ENCODE measurements around the gene LCP1.

LCP1 gene

DNA sequence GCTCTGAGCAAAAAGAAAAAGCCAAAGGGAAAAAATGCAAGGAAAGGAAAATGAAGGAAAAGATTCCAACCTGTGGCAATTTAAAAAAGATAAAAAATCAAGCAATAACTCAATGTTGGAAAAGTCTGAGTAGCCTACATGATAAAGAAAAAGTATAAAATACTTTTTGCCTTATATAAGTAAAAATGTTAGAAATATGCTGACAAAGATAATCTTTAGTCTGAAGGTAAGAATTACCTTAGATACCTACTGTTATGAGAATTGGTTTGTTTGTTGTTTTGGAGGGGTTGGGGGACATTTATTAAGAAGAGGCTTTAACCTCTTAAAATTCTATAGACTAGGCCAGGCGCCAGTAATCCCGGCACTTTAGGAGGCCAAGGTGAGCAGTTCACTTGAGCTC lies 47.5 kb downstream of the LCP1 start:
- peaks cover 3% of the 10 kb centered on the region for H3K36me3 ChIP-seq (ENCODE audit: control insufficient read depth, insufficient read depth, low read length)
- H3K4me3 ChIP-seq (ENCODE audit: low read depth, low read length), result no peak overlapping the region
- H3K4me1 ChIP-seq (ENCODE audit: control insufficient read depth, insufficient read depth, low read length), result no peaks in the 10 kb centered on the region
- H3K27me3 ChIP-seq (ENCODE audit: control insufficient read depth, insufficient read depth, low read length), result no peaks in the 10 kb centered on the region
- no peaks in the 10 kb centered on the region for H3K9me3 ChIP-seq (ENCODE audit: control insufficient read depth, insufficient read depth, low read length)
- H3K9ac ChIP-seq (ENCODE audit: low read depth, low read length), result no peak overlapping the region

DNA sequence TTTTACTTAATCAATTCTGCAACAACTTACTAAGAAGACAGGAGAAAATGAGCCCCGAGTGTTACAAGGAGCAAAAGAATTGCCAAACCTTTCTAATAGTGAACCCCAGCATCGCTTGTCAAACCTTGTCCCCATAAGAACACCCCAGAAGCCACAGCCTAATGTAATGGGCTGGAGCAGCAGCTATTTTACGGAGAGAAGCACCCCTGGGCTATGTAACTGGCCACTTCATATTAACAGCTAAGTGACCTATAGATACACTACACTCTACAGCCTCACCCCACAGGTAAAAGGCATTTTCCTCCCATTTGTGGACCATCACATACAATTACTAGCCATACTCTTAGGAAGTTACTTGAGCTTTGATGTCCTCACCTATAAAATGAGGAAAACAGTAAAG lies 49.9 kb downstream of the LCP1 start:
- no peak overlapping the region for H3K9ac ChIP-seq (ENCODE audit: low read depth, low read length)
- no peak overlapping the region for H3K4me3 ChIP-seq (ENCODE audit: low read depth, low read length)
- H3K36me3 ChIP-seq (ENCODE audit: control insufficient read depth, insufficient read depth, low read length), result peaks cover 3% of the 10 kb centered on the region
- H3K4me1 ChIP-seq (ENCODE audit: control insufficient read depth, insufficient read depth, low read length), result no peaks in the 10 kb centered on the region
- no peaks in the 10 kb centered on the region for H3K9me3 ChIP-seq (ENCODE audit: control insufficient read depth, insufficient read depth, low read length)
- H3K27me3 ChIP-seq (ENCODE audit: control insufficient read depth, insufficient read depth, low read length), result no peaks in the 10 kb centered on the region

DNA sequence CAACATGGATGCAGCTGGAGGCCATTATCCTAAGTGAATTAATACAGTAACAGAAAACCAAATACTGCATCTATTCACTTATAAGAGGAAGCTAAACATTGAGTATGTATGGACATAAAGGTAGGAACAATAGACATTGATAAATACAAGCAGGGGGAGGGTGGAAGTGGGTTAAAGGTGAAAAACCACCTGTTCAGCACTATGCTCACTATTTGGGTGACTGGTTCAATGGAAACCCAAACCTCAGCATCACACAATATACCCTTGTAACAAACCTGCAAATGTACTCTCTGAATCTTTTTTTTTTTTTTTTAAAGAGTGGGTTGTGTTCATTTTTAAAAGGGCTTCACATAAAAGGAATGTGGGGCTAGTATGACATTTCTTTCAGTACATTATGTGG lies 50.3 kb downstream of the LCP1 start:
- Histone ChIP-seq H3K9me3 (ENCODE audit: control insufficient read depth, insufficient read depth, low read length) (no peaks in the 10 kb centered on the region), H3K36me3 (ENCODE audit: control insufficient read depth, insufficient read depth, low read length) (peaks cover 3% of the 10 kb centered on the region)

DNA sequence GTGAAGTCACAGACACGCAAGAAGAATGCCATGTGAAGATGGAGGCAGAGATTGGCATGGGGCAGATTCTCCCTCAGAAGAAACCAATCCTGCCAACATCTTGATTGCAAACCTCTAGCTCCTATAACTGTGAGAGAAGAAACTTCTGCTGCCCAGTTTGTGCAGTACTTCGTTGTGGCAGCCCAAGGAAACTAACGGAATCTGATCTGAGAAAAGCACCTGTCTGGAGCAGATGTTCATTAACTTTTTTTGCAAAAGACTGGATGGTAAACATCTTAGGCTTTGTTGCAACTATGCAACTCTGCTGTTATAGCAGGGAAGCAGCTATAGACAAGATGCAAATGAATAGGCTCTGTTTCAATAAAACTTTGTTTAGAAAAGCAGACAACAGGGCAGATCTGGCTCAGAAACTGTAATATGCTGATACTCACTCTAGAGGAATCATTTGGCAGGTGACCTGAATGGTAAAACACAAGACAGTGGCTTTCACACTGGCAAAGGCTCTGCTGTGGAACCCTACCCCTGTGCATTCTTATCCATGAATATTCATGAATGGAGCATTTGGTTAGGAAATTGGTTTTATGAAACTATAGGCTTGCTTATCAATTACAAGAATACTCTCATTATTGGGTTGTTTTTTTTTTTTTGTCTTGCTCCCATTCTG lies 51.9 kb downstream of the LCP1 start:
- Histone ChIP-seq H3K27me3 (ENCODE audit: control insufficient read depth, insufficient read depth, low read length) (no peaks in the 10 kb centered on the region), H3K36me3 (ENCODE audit: control insufficient read depth, insufficient read depth, low read length) (peaks cover 3% of the 10 kb centered on the region), H3K9ac (ENCODE audit: low read depth, low read length) (no peak overlapping the region), H3K4me1 (ENCODE audit: control insufficient read depth, insufficient read depth, low read length) (no peaks in the 10 kb centered on the region), H3K9me3 (ENCODE audit: control insufficient read depth, insufficient read depth, low read length) (no peaks in the 10 kb centered on the region), H3K4me3 (ENCODE audit: low read depth, low read length) (no peak overlapping the region)

More for the DNA sequence above, 50.3 kb downstream of the LCP1 start:
- Histone ChIP-seq H3K27me3 (ENCODE audit: control insufficient read depth, insufficient read depth, low read length) (no peaks in the 10 kb centered on the region), H3K4me3 (ENCODE audit: low read depth, low read length) (no peak overlapping the region), H3K9ac (ENCODE audit: low read depth, low read length) (no peak overlapping the region), H3K4me1 (ENCODE audit: control insufficient read depth, insufficient read depth, low read length) (no peaks in the 10 kb centered on the region)

DNA sequence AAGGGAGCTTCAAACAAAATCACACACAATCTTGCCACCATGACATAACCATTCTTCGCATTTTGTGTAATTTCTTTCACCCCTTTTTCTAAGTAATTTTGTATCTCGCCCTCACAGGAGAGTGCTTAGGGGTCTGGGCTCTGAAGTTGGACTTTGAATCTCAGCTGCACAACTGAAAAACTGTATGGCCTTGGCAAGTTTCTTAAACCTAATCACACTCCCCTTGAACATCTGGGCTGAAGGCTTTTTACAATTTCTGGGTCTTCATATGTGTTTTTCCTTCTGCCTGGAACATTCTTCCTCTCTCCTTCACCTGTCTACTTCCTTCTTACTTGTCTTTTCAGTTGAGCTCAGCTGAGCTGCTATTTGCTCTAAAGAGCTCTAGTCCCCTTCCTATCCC lies 52.9 kb downstream of the LCP1 start:
- H3K4me1 ChIP-seq (ENCODE audit: control insufficient read depth, insufficient read depth, low read length), result no peaks in the 10 kb centered on the region
- no peaks in the 10 kb centered on the region for H3K9me3 ChIP-seq (ENCODE audit: control insufficient read depth, insufficient read depth, low read length)
- H3K9ac ChIP-seq (ENCODE audit: low read depth, low read length), result no peak overlapping the region
- H3K27me3 ChIP-seq (ENCODE audit: control insufficient read depth, insufficient read depth, low read length), result no peaks in the 10 kb centered on the region
- peaks cover 3% of the 10 kb centered on the region for H3K36me3 ChIP-seq (ENCODE audit: control insufficient read depth, insufficient read depth, low read length)
- H3K4me3 ChIP-seq (ENCODE audit: low read depth, low read length), result no peak overlapping the region

DNA sequence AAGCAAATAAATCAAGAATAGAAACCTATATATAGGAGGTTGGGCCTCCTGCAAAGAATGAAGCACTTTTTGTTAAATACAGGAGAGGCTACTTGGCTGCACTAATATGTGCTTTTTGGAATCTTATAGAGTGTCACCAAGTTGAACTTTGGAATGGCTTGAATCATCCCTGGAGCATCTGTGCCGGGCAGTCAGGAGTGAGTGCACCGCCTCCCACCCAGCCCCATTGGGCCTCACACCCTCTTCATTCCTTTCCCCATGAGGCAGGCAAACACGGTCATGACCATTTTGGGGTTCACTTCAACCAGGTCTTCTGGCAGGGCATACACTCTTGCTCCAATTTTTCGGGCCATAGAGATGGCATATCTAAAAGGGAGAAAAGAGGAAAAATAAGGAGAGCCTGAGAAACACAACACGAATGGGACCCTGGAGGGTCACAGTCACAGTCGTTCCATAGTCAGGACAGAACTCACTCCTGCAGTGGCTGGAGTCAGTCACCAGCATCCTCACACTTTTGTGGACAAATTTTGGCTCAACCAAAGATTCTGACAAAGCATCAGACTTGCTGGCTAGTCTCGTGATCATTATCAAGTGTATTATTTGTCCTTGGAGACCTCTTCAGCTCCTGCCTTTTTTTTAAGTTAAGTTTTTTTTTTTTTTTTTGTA lies 54.5 kb downstream of the LCP1 start:
- no peaks in the 10 kb centered on the region for H3K27me3 ChIP-seq (ENCODE audit: control insufficient read depth, insufficient read depth, low read length)
- H3K4me1 ChIP-seq (ENCODE audit: control insufficient read depth, insufficient read depth, low read length), result no peaks in the 10 kb centered on the region
- peaks cover under 1% of the 10 kb centered on the region for H3K36me3 ChIP-seq (ENCODE audit: control insufficient read depth, insufficient read depth, low read length)
- H3K9me3 ChIP-seq (ENCODE audit: control insufficient read depth, insufficient read depth, low read length), result no peaks in the 10 kb centered on the region
- H3K9ac ChIP-seq (ENCODE audit: low read depth, low read length), result no peak overlapping the region
- no peak overlapping the region for H3K4me3 ChIP-seq (ENCODE audit: low read depth, low read length)

DNA sequence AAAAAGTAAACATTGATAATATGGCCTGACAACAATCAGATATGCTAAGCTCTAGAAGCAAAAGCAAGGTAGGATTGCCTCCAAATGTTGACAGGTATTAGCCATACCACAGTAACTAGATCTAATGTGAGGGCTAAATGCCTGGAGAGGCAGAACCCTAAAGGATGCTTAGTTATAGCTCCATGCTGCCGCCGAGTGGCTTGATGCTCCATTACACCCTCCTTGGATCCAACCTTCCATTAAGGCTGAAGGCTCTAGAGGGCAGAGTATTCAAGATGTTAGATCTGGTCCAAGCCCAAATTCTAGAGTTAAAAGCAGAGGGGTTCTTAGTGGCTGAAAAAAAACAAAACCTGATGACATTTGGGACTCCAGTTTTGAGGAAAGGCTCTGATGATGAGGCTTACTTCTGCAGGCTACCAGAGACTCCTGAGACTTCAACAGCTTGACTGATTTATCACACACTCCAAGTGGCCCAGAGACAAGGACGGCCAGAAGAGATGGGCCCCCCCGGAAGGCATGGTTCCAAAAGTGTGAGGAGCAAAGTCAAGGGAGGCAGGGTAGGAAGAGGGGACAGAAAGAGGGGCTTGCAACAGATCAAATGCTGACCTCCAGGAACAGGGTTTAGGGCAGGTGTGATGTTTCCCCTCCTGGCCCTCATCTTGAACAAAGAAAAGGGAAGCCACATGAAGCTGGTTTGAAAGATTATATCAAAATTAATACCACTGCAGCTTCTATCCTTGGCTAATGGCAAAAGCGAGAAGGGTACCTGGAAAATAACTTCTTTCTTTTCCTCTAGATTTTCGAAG lies 55.2 kb downstream of the LCP1 start:
- H3K36me3 ChIP-seq (ENCODE audit: control insufficient read depth, insufficient read depth, low read length), result no peaks in the 10 kb centered on the region
- H3K4me3 ChIP-seq (ENCODE audit: low read depth, low read length), result no peak overlapping the region

DNA sequence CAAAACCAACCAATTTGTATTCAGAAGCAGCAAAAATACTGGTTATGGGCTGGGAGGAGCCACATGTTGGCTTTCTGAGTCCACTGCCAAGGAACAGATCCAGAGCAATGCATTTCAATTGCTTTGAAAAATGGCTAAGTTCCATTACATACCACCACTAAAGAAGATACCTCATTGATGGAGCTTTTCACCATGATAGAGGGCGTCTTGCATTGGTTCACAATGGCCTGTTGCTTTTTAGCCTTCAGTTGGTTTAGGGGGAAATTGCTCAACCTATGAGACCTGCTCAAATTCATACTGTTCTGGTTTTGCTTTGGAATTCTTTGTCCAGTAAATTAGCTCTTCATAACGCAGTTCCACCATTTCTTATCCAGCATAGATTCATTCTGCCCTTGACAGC lies 55.9 kb downstream of the LCP1 start:
- Histone ChIP-seq H3K4me3 (ENCODE audit: low read depth, low read length) (no peak overlapping the region), H3K27me3 (ENCODE audit: control insufficient read depth, insufficient read depth, low read length) (no peaks in the 10 kb centered on the region), H3K4me1 (ENCODE audit: control insufficient read depth, insufficient read depth, low read length) (no peaks in the 10 kb centered on the region), H3K36me3 (ENCODE audit: control insufficient read depth, insufficient read depth, low read length) (no peaks in the 10 kb centered on the region), H3K9me3 (ENCODE audit: control insufficient read depth, insufficient read depth, low read length) (no peaks in the 10 kb centered on the region), H3K9ac (ENCODE audit: low read depth, low read length) (no peak overlapping the region)

More for the DNA sequence above, 55.2 kb downstream of the LCP1 start:
- Histone ChIP-seq H3K9me3 (ENCODE audit: control insufficient read depth, insufficient read depth, low read length) (no peaks in the 10 kb centered on the region), H3K4me1 (ENCODE audit: control insufficient read depth, insufficient read depth, low read length) (no peaks in the 10 kb centered on the region), H3K9ac (ENCODE audit: low read depth, low read length) (no peak overlapping the region), H3K27me3 (ENCODE audit: control insufficient read depth, insufficient read depth, low read length) (no peaks in the 10 kb centered on the region)

DNA sequence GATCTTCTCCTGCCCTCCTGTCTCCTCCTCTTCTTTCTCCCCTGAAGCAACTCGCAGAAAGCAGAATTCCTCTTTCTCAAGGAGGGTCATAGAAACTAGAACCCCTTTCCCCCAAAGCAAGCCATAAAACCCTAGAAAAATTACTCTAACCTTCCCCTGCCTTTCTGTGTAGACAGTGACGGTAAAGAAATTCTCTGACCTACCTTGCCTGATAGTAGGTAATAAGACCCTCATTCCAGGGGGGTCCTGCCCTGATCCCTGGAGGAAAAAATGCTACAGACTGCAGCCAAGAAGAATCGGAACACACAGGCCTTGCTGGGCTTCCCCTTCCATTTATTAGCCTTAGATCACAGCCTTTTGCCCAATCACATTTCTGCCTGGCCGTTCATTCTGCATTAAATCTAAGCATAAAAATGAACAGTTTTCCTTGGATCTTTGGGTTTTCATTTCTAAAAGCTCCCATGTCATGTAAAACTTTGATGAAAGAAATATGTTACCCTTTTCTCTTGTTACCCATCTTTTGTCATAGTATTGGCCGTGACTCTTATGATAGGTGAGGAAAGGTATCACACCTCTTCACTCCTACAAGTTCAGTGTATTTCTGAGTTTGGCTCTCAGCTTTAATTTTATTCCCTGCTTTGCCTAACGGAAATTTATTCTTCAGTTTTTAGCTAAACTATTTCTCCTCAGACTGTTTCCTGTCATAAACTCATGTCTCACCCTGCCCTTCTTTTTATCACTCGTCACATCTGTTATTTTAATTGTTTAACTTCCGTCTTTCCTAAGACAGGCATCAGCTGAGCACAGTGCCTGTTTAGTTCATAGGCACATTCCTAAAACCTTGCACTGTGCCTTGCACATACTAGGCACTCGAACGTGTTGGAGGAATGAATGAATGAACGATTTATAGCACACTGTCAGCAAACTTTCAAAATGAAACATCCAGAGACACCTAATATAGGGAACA lies 56.7 kb downstream of the LCP1 start:
- Histone ChIP-seq H3K9ac (ENCODE audit: low read depth, low read length) (no peak overlapping the region), H3K36me3 (ENCODE audit: control insufficient read depth, insufficient read depth, low read length) (no peaks in the 10 kb centered on the region), H3K27me3 (ENCODE audit: control insufficient read depth, insufficient read depth, low read length) (no peaks in the 10 kb centered on the region), H3K4me3 (ENCODE audit: low read depth, low read length) (no peak overlapping the region), H3K9me3 (ENCODE audit: control insufficient read depth, insufficient read depth, low read length) (no peaks in the 10 kb centered on the region), H3K4me1 (ENCODE audit: control insufficient read depth, insufficient read depth, low read length) (peaks cover under 1% of the 10 kb centered on the region)

DNA sequence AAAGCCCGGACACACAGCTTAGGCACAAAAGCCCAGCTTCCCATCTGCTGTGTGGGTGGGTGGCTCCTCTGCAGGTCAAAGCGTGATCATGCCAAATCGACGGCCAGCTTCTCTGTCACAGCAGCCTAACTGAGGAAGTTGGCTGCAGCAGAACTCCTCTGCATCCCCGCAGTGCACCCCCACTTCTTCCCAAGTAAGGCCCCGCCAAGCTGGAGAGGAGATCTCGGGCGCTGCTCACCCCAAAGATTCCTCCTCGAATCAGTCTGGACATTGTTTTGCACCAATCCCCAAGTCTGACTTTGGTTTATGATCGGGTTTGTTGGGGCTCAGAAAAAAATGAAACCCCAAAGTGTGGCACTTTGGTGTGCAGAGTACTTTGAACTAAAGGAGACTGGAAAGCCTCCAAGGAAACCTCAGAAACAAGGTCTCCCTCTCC lies 57.4 kb downstream of the LCP1 start:
- Histone ChIP-seq H3K4me1 (ENCODE audit: control insufficient read depth, insufficient read depth, low read length) (peaks cover 4% of the 10 kb centered on the region), H3K27me3 (ENCODE audit: control insufficient read depth, insufficient read depth, low read length) (no peaks in the 10 kb centered on the region), H3K9ac (ENCODE audit: low read depth, low read length) (no peak overlapping the region)

DNA sequence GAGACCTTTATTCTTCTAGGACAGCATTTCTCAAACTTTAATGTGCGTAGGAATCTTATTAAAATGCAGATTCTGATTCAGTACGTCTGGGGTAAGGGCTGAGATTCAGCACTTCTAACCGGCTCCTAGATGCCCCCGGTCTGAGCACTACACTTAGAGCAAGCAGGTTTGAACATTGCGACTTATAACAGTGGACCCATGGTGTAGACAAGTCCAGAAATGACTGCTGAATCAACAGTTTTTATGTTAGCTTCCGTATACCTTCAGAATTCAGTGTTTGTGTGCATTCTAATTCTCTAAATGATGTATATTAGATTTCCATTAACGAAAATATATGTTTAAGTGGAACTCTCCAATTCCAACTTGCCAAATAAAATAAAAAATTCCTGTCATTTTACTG lies 59.7 kb downstream of the LCP1 start:
- no peaks in the 10 kb centered on the region for H3K36me3 ChIP-seq (ENCODE audit: control insufficient read depth, insufficient read depth, low read length)
- no peaks in the 10 kb centered on the region for H3K9me3 ChIP-seq (ENCODE audit: control insufficient read depth, insufficient read depth, low read length)
- H3K27me3 ChIP-seq (ENCODE audit: control insufficient read depth, insufficient read depth, low read length), result no peaks in the 10 kb centered on the region
- H3K4me1 ChIP-seq (ENCODE audit: control insufficient read depth, insufficient read depth, low read length), result peaks cover 4% of the 10 kb centered on the region
- H3K9ac ChIP-seq (ENCODE audit: low read depth, low read length), result no peak overlapping the region
- no peak overlapping the region for H3K4me3 ChIP-seq (ENCODE audit: low read depth, low read length)

More for the DNA sequence above, 57.4 kb downstream of the LCP1 start:
- no peak overlapping the region for H3K4me3 ChIP-seq (ENCODE audit: low read depth, low read length)
- no peaks in the 10 kb centered on the region for H3K9me3 ChIP-seq (ENCODE audit: control insufficient read depth, insufficient read depth, low read length)
- no peaks in the 10 kb centered on the region for H3K36me3 ChIP-seq (ENCODE audit: control insufficient read depth, insufficient read depth, low read length)

Measured in iPS-15b (cell line).